HG03565 (cell line): Measurements from ENCODE around the gene RAP1GAP.
"Not testable (repeated sequence)": the region's sequence is repeated elsewhere in the genome, so short reads cannot be mapped to it uniquely, and the experiment has no call there.

Source experiments
- ATAC-seq: cut with Tn5 transposase; IDR thresholded peaks from one replicate; pipeline ENCODE4 v1.9.1; 2021; ENCODE audit warnings: mild to moderate bottlenecking, moderate library complexity; ENCODE audit not compliant: unreplicated experiment

The RAP1GAP gene

GRCh38 chr1:21574466-21575151 is 94.5 kb downstream of the RAP1GAP start:
- no peak for ATAC-seq

GRCh38 chr1:21573971-21574465 is 95.1 kb downstream of the RAP1GAP start:
- ATAC-seq = no peak

GRCh38 chr1:21573475-21573874 is 95.7 kb downstream of the RAP1GAP start:
- no peak for ATAC-seq

- ATAC-seq = no peak
Observed at GRCh38 chr1:21572735-21573277, 96.4 kb downstream of the RAP1GAP start.

GRCh38 chr1:21572221-21572620 is 96.9 kb downstream of the RAP1GAP start:
- ATAC-seq = no peak

GRCh38 chr1:21570885-21571284 is 98.3 kb downstream of the RAP1GAP start:
- no peak for ATAC-seq

- no peak for ATAC-seq
Observed at GRCh38 chr1:21570528-21570875, 98.7 kb downstream of the RAP1GAP start.

GRCh38 chr1:21569820-21570527 is 99.2 kb downstream of the RAP1GAP start:
- no peak for ATAC-seq

GRCh38 chr1:21568809-21569385 is 100.3 kb downstream of the RAP1GAP start:
- ATAC-seq = no peak

GRCh38 chr1:21568006-21568746 is 101.0 kb downstream of the RAP1GAP start:
- no peak for ATAC-seq

- no peak for ATAC-seq
Observed at GRCh38 chr1:21567241-21568005, 101.7 kb downstream of the RAP1GAP start.

- ATAC-seq = not testable (repeated sequence)
Observed at GRCh38 chr1:21566361-21566760, 102.8 kb downstream of the RAP1GAP start.

GRCh38 chr1:21565285-21565684 is 103.9 kb downstream of the RAP1GAP start:
- ATAC-seq = no peak

GRCh38 chr1:21564521-21565095 is 104.5 kb downstream of the RAP1GAP start:
- ATAC-seq = no peak

GRCh38 chr1:21563971-21564370 is 105.2 kb downstream of the RAP1GAP start:
- ATAC-seq = no peak

- ATAC-seq = no peak
Observed at GRCh38 chr1:21562896-21563295, 106.3 kb downstream of the RAP1GAP start.

GRCh38 chr1:21560916-21561638 is 108.1 kb downstream of the RAP1GAP start:
- ATAC-seq = no peak

- no peak for ATAC-seq
Observed at GRCh38 chr1:21559788-21560567, 109.2 kb downstream of the RAP1GAP start.
